IPS-15b (cell line): Measurements from ENCODE around the gene SGCE.
"Not testable (repeated sequence)": the region's sequence is repeated elsewhere in the genome, so short reads cannot be mapped to it uniquely, and the experiment has no call there.

ENCODE experiments used
- H3K27me3 ChIP-seq: one replicate; pipeline ENCODE4 v1.6.1; 2013; ENCODE audit warnings: low read length; ENCODE audit not compliant: control insufficient read depth, insufficient read depth
- H3K36me3 ChIP-seq: one replicate; pipeline ENCODE4 v1.6.1; 2013; ENCODE audit warnings: low read length; ENCODE audit not compliant: control insufficient read depth, insufficient read depth
- H3K4me1 ChIP-seq: one replicate; pipeline ENCODE4 v1.6.1; 2013; ENCODE audit warnings: mild to moderate bottlenecking, low read length; ENCODE audit not compliant: control insufficient read depth, insufficient read depth
- H3K4me3 ChIP-seq: one replicate; pipeline ENCODE4 v1.5.1; 2013; ENCODE audit warnings: low read depth, low read length
- H3K9ac ChIP-seq: one replicate; pipeline ENCODE4 v1.6.1; 2013; ENCODE audit warnings: low read depth, mild to moderate bottlenecking, low read length
- H3K9me3 ChIP-seq: one replicate; pipeline ENCODE4 v1.6.1; 2013; ENCODE audit warnings: mild to moderate bottlenecking, low read length; ENCODE audit not compliant: control insufficient read depth, insufficient read depth

The SGCE gene

GRCh38 chr7:94655848-94656657 is at the start of gene SGCE:
SGCE (minus strand) TSS chr7:94656133; CDS start chr7:94656098, 35 bp downstream.
- H3K9me3 ChIP-seq, result no peaks in the 10 kb centered on the region
- no peaks in the 10 kb centered on the region for H3K4me1 ChIP-seq
- peak within 1 kb of the TSS; percentile 90 for H3K4me3 ChIP-seq
- no peaks in the 10 kb centered on the region for H3K36me3 ChIP-seq
- peaks cover 8% of the 10 kb centered on the region for H3K27me3 ChIP-seq
- peak within 1 kb of the TSS; percentile 77 for H3K9ac ChIP-seq

- not testable (repeated sequence) for H3K27me3 ChIP-seq, H3K9me3 ChIP-seq, H3K9ac ChIP-seq, H3K4me1 ChIP-seq, H3K4me3 ChIP-seq, H3K36me3 ChIP-seq
These were observed 49.5 kb upstream of the SGCE start for GRCh38 chr7:94705155-94706021.

- no peaks in the 10 kb centered on the region for H3K27me3 ChIP-seq
- peaks cover 10% of the 10 kb centered on the region for H3K4me1 ChIP-seq
- H3K4me3 ChIP-seq, result no peak overlapping the region
- H3K9me3 ChIP-seq, result no peaks in the 10 kb centered on the region
- H3K36me3 ChIP-seq, result no peaks in the 10 kb centered on the region
- H3K9ac ChIP-seq, result no peak overlapping the region
These were observed 45.6 kb upstream of the SGCE start for GRCh38 chr7:94701555-94701973.

- H3K9ac ChIP-seq, result no peak overlapping the region
- H3K4me1 ChIP-seq, result peaks cover 10% of the 10 kb centered on the region
- no peaks in the 10 kb centered on the region for H3K9me3 ChIP-seq
- no peak overlapping the region for H3K4me3 ChIP-seq
- H3K36me3 ChIP-seq, result no peaks in the 10 kb centered on the region
- no peaks in the 10 kb centered on the region for H3K27me3 ChIP-seq
These were observed 45.1 kb upstream of the SGCE start for GRCh38 chr7:94700926-94701554.

- no peaks in the 10 kb centered on the region for H3K9me3 ChIP-seq
- H3K9ac ChIP-seq, result no peak overlapping the region
- peaks cover 10% of the 10 kb centered on the region for H3K4me1 ChIP-seq
- H3K4me3 ChIP-seq, result no peak overlapping the region
- no peaks in the 10 kb centered on the region for H3K27me3 ChIP-seq
- no peaks in the 10 kb centered on the region for H3K36me3 ChIP-seq
These were observed 42.3 kb upstream of the SGCE start for GRCh38 chr7:94698275-94698674.

GRCh38 chr7:94697035-94697974 is 41.4 kb upstream of the SGCE start:
- Histone ChIP-seq H3K36me3 (no peaks in the 10 kb centered on the region), H3K9ac (no peak overlapping the region), H3K4me3 (no peak overlapping the region)

GRCh38 chr7:94687810-94688209 is 31.9 kb upstream of the SGCE start:
- Histone ChIP-seq H3K27me3 (no peaks in the 10 kb centered on the region), H3K9me3 (no peaks in the 10 kb centered on the region), H3K36me3 (no peaks in the 10 kb centered on the region), H3K9ac (no peak overlapping the region), H3K4me3 (no peak overlapping the region), H3K4me1 (no peaks in the 10 kb centered on the region)

More at GRCh38 chr7:94697035-94697974, 41.4 kb upstream of the SGCE start:
- no peaks in the 10 kb centered on the region for H3K9me3 ChIP-seq
- no peaks in the 10 kb centered on the region for H3K27me3 ChIP-seq
- H3K4me1 ChIP-seq, result peaks cover 10% of the 10 kb centered on the region

- H3K36me3 ChIP-seq, result no peaks in the 10 kb centered on the region
- H3K9ac ChIP-seq, result no peak overlapping the region
- H3K9me3 ChIP-seq, result no peaks in the 10 kb centered on the region
- no peaks in the 10 kb centered on the region for H3K27me3 ChIP-seq
- H3K4me1 ChIP-seq, result no peaks in the 10 kb centered on the region
- no peak overlapping the region for H3K4me3 ChIP-seq
These were observed 31.1 kb upstream of the SGCE start for GRCh38 chr7:94687076-94687475.

- Histone ChIP-seq H3K9ac (no peak overlapping the region), H3K9me3 (no peaks in the 10 kb centered on the region), H3K4me1 (no peaks in the 10 kb centered on the region), H3K4me3 (no peak overlapping the region), H3K36me3 (no peaks in the 10 kb centered on the region), H3K27me3 (no peaks in the 10 kb centered on the region)
These were observed 27.1 kb upstream of the SGCE start for GRCh38 chr7:94683066-94683465.

GRCh38 chr7:94679358-94679757 is 23.4 kb upstream of the SGCE start:
- no peaks in the 10 kb centered on the region for H3K36me3 ChIP-seq
- no peak overlapping the region for H3K4me3 ChIP-seq
- H3K9me3 ChIP-seq, result no peaks in the 10 kb centered on the region
- no peaks in the 10 kb centered on the region for H3K4me1 ChIP-seq
- H3K9ac ChIP-seq, result no peak overlapping the region
- no peaks in the 10 kb centered on the region for H3K27me3 ChIP-seq

GRCh38 chr7:94676431-94676830 is 20.5 kb upstream of the SGCE start:
- no peaks in the 10 kb centered on the region for H3K36me3 ChIP-seq
- H3K4me1 ChIP-seq, result no peaks in the 10 kb centered on the region
- no peak overlapping the region for H3K4me3 ChIP-seq
- no peaks in the 10 kb centered on the region for H3K27me3 ChIP-seq
- no peaks in the 10 kb centered on the region for H3K9me3 ChIP-seq
- H3K9ac ChIP-seq, result no peak overlapping the region
